GM19099 (cell line): ENCODE measurements around the gene LMF1.

Experiments used
- POLR2A ChIP-seq: IDR thresholded peaks from 3 replicates; pipeline ENCODE4 v1.6.1; 2011; ENCODE audit warnings: low read depth; ENCODE audit not compliant: insufficient read length; ENCODE audit errors: extremely low read depth

Gene LMF1

GRCh38 chr16:844638-845350, 126.0 kb downstream of the LMF1 start:
- no peak for TF ChIP-seq POLR2A

- TF ChIP-seq POLR2A = no peak
Observed at GRCh38 chr16:843771-844170, 127.0 kb downstream of the LMF1 start.

- no peak for TF ChIP-seq POLR2A
Observed at GRCh38 chr16:842711-843560, 127.8 kb downstream of the LMF1 start.

GRCh38 chr16:842061-842476, 128.7 kb downstream of the LMF1 start:
- no peak for TF ChIP-seq POLR2A

- no peak for TF ChIP-seq POLR2A
Observed at GRCh38 chr16:841455-842060, 129.2 kb downstream of the LMF1 start.

- TF ChIP-seq POLR2A = no peak
Observed at GRCh38 chr16:840561-841454, 130.0 kb downstream of the LMF1 start.

- no peak for TF ChIP-seq POLR2A
Observed at GRCh38 chr16:839643-840408, 131.0 kb downstream of the LMF1 start.

GRCh38 chr16:838741-839140, 132.0 kb downstream of the LMF1 start:
- no peak for TF ChIP-seq POLR2A

GRCh38 chr16:836221-836620, 134.6 kb downstream of the LMF1 start:
- TF ChIP-seq POLR2A = no peak

- TF ChIP-seq POLR2A = no peak
Observed at GRCh38 chr16:835373-835772, 135.4 kb downstream of the LMF1 start.

GRCh38 chr16:833411-833810, 137.4 kb downstream of the LMF1 start:
- TF ChIP-seq POLR2A = no peak

- no peak for TF ChIP-seq POLR2A
Observed at GRCh38 chr16:832652-833336, 138.0 kb downstream of the LMF1 start.
